ENCODE results near the gene DLD.

DNA sequence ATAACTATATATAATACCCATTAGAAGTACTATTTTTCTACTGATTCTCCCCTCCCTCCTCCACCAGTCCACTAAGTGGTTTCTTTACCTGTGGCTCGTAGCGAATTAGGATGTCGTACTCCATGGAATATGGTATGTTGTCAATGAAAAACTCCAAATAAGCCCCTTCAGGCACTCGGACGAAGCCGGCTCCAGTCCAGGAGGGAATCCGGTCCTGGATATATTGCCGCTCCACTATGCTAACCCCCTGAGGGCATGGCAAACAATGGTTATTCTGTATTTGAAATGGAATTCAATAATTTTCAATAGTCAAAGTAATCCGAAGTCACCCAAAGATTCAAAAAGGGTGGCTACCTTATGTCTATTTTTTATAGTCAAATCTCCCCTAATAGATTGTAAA lies 71.8 kb downstream of the DLD start:
- TF ChIP-seq POLR2A (IDR thresholded peaks at IDR 0.05) (no peak), CTCF (IDR thresholded peaks at IDR 0.05) (no peak)
